PC-3 (cell line): ENCODE data around the gene SNX32.

Source experiments
- CTCF ChIP-seq: fragments of 300-600 bp; sonication (generic); conservative IDR thresholded peaks from 2 replicates; pipeline ENCODE4 v1.5.1; 2017; ENCODE audit warnings: antibody characterized with exemption, low read depth, mild to moderate bottlenecking, low read length
- EZH2 ChIP-seq: fragments of 300-600 bp; sonication (generic); IDR thresholded peaks from one replicate; pipeline ENCODE4 v1.6.1; 2017; ENCODE audit warnings: antibody characterized with exemption, mild to moderate bottlenecking, low read length; ENCODE audit not compliant: unreplicated experiment
- EZH2phosphoT487 ChIP-seq: fragments of 300-600 bp; sonication (generic); IDR thresholded peaks from 2 replicates; pipeline ENCODE4 v1.6.1; 2018; ENCODE audit warnings: mild to moderate bottlenecking, antibody characterized with exemption, low read length, borderline replicate concordance

GRCh38 chr11:65857853-65858680 lies 24.3 kb downstream of the SNX32 start, which contains the start of gene CFL1:
- TF ChIP-seq EZH2phosphoT487 (no peak), CTCF (no peak), EZH2 (no peak)
